GM12801 (cell line): ENCODE measurements around the gene TTBK1.

Experiments
- CTCF ChIP-seq: IDR thresholded peaks from one replicate; pipeline ENCODE4 v1.5.1; 2011; ENCODE audit warnings: control low read depth; ENCODE audit not compliant: insufficient read length; ENCODE audit errors: extremely low read depth

The TTBK1 gene

GRCh38 chr6:43275801-43276576, 32.7 kb downstream of the TTBK1 start:
- TF ChIP-seq CTCF = no peak

GRCh38 chr6:43276577-43277305, 33.5 kb downstream of the TTBK1 start:
- TF ChIP-seq CTCF = no peak

- TF ChIP-seq CTCF = no peak
Observed at GRCh38 chr6:43277306-43277642, 34.0 kb downstream of the TTBK1 start.

- TF ChIP-seq CTCF = no peak
Observed at GRCh38 chr6:43277643-43278523, 34.6 kb downstream of the TTBK1 start.

GRCh38 chr6:43278524-43279078, 35.3 kb downstream of the TTBK1 start:
- TF ChIP-seq CTCF = no peak

GRCh38 chr6:43280234-43280633, 37.0 kb downstream of the TTBK1 start:
- TF ChIP-seq CTCF = no peak

- TF ChIP-seq CTCF = no peak
Observed at GRCh38 chr6:43282060-43282459, 38.8 kb downstream of the TTBK1 start.
